Activated naive CD4-positive, alpha-beta T cell treated with anti-CD3 and anti-CD28 coated beads, Interleukin-2, amount 50 U/mL, for 72 hours (primary cell): Measurements from ENCODE around the gene SIL1. TPM values are rescaled to one million over a fixed set of nuclear protein-coding genes. Genes with fewer than 3 reads are reported as not detected.
"Not testable (repeated sequence)": the region's sequence is repeated elsewhere in the genome, so short reads cannot be mapped to it uniquely, and the experiment has no call there.

ENCODE experiments used
- ATAC-seq, 2 donors: fragments of 150-1000 bp; cut with Tn5 transposase; 2 replicates each; pipeline ENCODE4 v1.10.0; 2021; ENCODE audit warnings: mild to moderate bottlenecking in 2 of 2, moderate library complexity in 2 of 2
- DNase-seq, 2 donors: peaks; one replicate each; pipeline ENCODE4 v3.0.0; 2021 to 2022; ENCODE audit warnings: low spot score in 2 of 2
- H3K27ac Mint-ChIP-seq, 2 donors: one replicate each; pipeline ENCODE4 v1.8.0; 2022; ENCODE audit warnings: mild to moderate bottlenecking in 2 of 2, mixed read lengths in 2 of 2
- H3K36me3 Mint-ChIP-seq, 2 donors: one replicate each; pipeline ENCODE4 v1.8.0; 2022; ENCODE audit warnings: mixed read lengths in 2 of 2
- H3K9me3 Mint-ChIP-seq, 2 donors: one replicate each; pipeline ENCODE4 v1.8.0; 2022; ENCODE audit warnings: mixed read lengths in 2 of 2
- total RNA-seq, 2 donors: library from RNA; stranded (reverse); gene quantifications; one replicate each; pipeline ENCODE4 v1.2.3, GENCODE V29; 2022

Gene SIL1
- total RNA-seq, 2 donors from 2014 or later: 29.7 to 31.4 TPM

DNA sequence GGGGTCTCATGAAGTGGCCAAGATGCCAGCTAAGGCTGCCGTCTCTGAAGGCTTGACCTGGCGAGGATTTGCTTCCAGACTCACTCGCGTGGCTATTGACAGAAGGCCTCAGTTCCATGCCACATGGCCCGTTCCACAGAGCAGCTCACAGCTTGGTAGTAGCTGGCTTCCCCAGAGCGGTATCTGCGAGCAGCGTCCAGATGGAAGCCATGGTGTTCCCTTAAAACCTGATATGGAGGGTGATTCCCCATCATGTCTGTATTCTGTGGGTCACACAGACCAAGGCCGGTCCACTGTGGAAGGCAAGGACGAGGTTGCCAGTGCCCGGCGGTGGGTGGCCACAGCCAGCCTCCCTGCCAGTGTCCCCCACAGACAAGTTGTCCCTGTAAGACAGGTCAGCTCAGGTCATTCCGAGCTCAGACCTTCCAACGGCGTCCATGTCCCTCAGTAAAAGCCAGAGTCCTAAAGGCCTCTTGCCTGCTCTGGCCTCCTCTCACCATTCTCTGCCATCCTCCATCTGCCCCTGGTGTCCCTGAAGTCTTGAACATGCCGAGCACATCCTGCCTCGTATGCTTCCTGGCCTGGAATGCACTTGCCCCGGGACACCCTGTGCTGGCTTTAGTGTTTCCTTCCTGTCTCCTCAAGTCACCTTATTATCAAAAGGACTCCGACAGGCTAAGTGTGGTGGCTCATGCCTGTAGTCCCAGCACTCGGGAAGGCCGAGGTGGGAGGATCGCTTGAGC lies 261.8 kb downstream of the SIL1 start:
- Mint-ChIP-seq H3K9me3 (no peaks in the 10 kb centered on the region), H3K27ac (peak overlapping the region; percentile 71 to 79), H3K36me3 (no peaks in the 10 kb centered on the region)
- ATAC-seq (peak in 1 of 2 donors; percentile 15), DNase-seq (no peak)

DNA sequence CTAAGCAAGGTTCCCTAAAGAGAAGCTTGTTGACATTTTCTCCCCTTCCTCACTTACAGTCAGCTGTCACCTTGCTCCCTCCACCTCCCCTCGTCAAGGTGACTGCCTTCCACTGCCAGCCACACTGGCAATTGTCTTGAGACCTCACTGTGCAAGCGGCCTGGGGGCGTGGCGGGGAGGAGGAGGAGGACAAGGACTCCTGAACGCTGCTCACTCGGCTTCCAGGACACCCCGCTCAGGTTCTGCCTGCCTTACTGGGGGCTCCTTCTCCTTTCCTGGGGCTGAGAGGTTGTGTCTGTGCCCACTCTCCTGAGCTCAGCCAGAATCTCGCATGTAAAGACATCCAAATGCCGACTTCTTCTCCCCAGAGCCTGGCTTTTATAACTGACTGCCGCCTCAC lies 262.7 kb downstream of the SIL1 start:
- H3K36me3 Mint-ChIP-seq: no peaks in the 10 kb centered on the region
- no peak for ATAC-seq
- no peaks in the 10 kb centered on the region for H3K9me3 Mint-ChIP-seq
- no peak overlapping the region for H3K27ac Mint-ChIP-seq
- DNase-seq: no peak

DNA sequence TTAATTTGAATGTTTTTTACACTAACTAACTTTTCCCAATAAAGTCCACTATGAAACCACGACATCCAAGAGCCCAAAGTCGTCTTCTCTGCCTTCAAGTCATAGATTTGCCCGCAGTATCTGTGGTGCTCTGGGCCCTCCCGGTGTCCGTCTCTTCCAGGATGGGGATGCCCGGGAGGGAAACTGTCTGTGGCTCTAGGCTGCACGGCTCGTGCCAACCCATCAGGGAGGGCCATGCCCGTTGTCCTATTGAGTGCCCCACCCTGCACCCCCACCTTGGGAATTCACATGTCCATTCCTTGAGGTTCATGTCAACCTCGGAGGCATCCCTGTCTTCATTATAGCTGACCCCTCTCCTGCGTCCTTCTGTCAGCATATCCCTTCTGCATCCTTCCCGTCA lies 263.2 kb downstream of the SIL1 start:
- H3K27ac Mint-ChIP-seq: no peak overlapping the region

DNA sequence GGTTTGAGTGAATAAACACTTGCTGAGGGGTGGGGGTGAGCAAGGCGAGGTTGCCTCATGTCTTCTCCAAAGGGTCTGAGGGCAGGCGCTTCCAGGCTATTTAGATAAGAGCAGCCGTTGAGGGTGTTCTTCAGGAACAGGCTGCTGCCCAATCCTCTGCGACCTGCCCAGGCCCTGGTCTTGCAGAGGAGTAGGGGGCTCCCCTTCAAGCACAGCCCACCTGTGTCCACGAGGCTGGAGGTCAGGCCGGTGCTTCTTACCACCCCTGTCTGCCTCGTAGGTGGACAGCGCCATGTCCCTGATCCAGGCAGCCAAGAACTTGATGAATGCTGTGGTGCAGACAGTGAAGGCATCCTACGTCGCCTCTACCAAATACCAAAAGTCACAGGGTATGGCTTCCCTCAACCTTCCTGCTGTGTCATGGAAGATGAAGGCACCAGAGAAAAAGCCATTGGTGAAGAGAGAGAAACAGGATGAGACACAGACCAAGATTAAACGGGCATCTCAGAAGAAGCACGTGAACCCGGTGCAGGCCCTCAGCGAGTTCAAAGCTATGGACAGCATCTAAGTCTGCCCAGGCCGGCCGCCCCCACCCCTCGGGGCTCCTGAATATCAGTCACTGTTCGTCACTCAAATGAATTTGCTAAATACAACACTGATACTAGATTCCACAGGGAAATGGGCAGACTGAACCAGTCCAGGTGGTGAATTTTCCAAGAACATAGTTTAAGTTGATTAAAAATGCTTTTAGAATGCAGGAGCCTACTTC lies 264.5 kb downstream of the SIL1 start:
- no peak for DNase-seq
- no peaks in the 10 kb centered on the region for H3K9me3 Mint-ChIP-seq
- H3K36me3 Mint-ChIP-seq: no peaks in the 10 kb centered on the region
- H3K27ac Mint-ChIP-seq: peak overlapping the region in 1 of 2 donors; percentile 46
- ATAC-seq: no peak

More for the DNA sequence above, 263.2 kb downstream of the SIL1 start:
- Mint-ChIP-seq H3K36me3 (no peaks in the 10 kb centered on the region), H3K9me3 (no peaks in the 10 kb centered on the region)
- ATAC-seq (no peak), DNase-seq (no peak)

DNA sequence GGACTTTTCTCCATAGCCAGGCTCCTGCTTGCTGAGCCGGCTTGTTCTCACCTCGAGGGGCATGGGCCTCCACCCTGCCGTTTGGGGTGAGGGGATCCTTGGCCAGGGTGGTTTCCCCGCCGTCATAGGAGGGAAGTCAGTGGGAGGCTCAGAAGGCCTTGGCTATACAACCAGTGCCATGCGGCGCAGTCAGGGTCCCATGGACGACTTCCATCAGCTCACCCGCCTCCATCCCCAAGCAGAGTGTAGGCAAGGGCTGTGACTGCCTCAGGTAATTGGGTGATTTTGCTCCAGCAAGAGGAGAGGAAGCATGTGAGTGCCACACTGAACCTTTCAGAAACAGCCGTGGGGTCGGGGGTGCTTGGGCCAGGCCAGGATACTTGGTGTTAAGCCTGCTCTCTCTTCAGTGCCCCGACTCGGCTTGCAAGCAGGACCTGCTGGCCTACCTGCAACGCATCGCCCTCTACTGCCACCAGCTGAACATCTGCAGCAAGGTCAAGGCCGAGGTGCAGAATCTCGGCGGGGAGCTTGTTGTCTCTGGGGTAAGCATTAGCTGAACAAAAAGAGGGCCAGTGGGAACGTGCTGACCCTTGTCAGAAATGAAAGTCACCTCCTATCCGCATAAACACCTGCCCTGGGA lies 265.9 kb downstream of the SIL1 start:
- Mint-ChIP-seq H3K9me3 (no peaks in the 10 kb centered on the region), H3K36me3 (no peaks in the 10 kb centered on the region), H3K27ac (no peak overlapping the region)
- DNase-seq (no peak), ATAC-seq (no peak)

DNA sequence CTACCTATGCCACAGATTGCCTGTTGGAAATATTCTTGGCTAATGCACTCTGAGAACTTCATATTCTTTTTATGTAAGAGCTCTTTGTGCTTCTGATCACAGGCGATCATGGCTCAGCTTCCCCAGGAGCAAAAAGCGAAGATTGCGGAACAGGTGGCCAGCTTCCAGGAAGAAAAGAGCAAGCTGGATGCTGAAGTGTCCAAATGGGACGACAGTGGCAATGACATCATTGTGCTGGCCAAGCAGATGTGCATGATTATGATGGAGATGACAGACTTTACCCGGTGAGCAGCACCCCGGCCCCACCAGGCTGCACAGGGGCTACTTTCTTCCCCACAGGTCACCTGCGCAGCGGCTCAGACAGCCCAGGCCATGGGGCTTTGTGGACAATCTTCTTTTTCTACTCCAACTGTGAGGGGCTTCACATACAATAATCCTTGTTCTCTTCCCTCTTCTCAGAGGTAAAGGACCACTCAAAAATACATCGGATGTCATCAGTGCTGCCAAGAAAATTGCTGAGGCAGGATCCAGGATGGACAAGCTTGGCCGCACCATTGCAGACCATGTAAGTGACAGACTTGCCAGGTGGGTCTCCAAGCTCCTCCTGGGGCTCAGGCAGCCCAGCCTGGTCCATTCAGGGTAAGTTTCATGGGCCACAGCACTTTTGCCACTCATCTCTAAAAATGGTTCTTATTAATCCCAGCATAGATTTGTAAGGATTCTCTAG lies 267.6 kb downstream of the SIL1 start:
- ATAC-seq (no peak), DNase-seq (no peak)
- Mint-ChIP-seq H3K27ac (no peak overlapping the region), H3K36me3 (peaks cover 0 to 7% of the 10 kb centered on the region in 2 donors), H3K9me3 (no peaks in the 10 kb centered on the region)

DNA sequence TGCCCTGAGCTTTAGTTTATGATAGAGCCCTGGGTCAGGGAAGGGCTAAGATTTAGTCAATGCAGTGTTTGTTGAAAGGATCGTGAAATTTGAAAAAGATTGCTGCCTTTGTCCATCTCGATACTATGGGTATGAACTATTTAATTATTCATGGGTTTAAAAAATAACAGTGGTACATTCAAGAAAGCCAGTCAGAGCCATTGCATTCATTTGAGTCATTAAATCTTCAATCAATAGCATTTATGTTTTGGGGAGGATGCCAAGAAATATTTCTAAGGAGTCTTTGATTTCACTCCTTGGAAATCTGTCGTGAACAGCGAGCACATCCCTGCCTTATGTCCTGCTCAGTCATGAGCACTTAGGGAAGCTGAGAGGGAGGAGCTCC lies 268.6 kb downstream of the SIL1 start:
- Mint-ChIP-seq H3K36me3 (peaks cover 0 to 7% of the 10 kb centered on the region in 2 donors), H3K9me3 (no peaks in the 10 kb centered on the region), H3K27ac (no peak overlapping the region)
- no peak for ATAC-seq
- DNase-seq: no peak

DNA sequence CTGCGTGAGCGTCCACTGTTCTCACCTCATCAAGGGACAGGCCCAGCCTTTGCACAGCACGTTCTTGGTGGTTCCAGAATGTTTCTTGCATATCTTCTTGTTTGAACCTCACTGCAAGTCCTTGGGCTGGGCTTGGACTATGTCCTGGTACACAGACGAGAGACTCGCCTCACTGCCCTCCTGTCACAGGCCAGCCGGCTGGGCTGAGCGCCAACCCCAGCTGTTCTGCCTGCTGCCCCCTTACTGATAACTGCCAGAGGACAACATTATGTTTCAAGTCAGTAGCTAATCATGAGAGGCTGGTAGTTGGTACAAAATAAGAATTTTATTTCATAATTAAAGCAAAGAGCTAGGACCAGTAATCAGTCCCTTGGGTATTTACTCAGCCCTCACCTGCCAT lies 270.2 kb downstream of the SIL1 start:
- H3K36me3 Mint-ChIP-seq: peaks cover 0 to 7% of the 10 kb centered on the region in 2 donors
- H3K9me3 Mint-ChIP-seq: no peaks in the 10 kb centered on the region
- DNase-seq: no peak
- H3K27ac Mint-ChIP-seq: no peak overlapping the region
- ATAC-seq: no peak

DNA sequence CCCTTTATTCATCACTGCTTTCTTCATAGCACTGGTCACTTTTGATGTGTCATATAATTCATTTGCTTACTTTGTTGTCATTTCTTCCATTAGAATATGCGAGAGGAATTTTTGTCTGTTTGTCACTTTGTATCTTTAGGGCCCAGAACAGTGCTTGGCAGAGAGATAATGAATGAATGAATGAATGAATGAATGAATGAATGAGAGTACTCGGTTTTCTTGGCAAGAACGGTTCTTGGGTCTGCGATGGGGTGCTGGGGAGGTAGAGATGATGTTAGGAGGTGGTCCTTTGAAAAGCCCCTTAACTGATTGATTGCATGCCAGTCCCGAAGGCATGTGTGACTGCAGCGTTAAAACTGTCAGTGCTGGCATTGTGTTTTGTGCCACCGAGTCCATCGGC lies 270.6 kb downstream of the SIL1 start:
- ATAC-seq (no peak), DNase-seq (no peak)
- H3K27ac Mint-ChIP-seq: no peak overlapping the region
- peaks cover 0 to 7% of the 10 kb centered on the region in 2 donors for H3K36me3 Mint-ChIP-seq
- no peaks in the 10 kb centered on the region for H3K9me3 Mint-ChIP-seq

DNA sequence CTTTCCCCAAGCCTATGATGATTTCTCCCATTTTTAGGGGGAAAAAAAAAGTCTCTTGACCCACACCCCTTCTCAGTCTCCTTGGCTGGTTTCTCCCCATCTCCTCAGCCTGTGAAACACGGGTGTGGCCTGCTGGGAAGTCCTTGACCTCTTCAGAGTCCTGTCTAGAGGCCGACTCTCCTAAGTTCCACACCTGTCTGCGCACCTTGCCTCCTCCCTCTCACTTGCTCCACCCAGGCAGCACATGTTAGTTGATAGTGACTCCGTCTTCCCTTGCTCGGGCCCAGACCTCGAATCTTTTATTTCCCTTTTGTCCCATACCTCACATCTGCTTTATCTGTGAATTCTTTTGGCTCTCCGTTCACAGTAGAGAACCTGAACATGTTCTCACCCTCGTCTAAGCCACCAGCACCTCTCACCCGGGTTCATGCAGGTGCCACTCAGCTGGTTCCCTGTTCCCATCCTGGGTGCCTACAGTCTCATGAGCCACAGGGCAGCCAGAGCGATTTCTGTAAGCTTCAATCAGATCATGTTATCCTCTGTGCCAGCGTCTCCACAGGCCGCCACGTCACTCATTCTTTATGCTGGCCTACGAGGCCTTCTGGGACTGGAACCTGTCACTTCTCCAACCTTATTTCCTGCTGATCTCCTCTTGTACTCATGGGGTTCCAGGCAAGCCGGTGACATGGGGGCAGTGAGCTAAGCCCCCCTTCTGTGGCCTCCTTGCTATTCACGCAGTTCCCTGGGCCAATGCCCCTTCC lies 271.3 kb downstream of the SIL1 start:
- ATAC-seq: no peak
- no peaks in the 10 kb centered on the region for H3K9me3 Mint-ChIP-seq

DNA sequence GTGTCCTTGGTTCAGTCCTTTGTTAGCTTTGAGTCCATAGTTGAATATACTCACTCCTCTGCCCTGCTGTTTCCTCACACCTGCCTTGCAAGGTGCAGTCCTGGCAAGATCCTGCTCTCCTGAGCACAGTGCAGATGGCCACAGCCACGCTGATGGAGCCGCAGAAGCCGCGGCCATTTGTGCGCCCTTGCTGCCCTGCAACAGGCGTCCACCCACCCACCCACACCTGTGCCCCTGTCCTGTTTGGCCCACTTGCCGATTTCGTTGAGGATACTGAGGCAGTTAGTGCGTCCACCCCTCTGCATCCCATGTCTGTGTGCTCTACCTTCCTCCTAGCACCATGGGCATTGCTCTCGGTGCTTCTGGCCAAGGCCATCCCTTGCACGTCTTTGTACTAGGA lies 271.9 kb downstream of the SIL1 start:
- no peak for ATAC-seq
- H3K36me3 Mint-ChIP-seq: peaks cover 0 to 7% of the 10 kb centered on the region in 2 donors
- H3K9me3 Mint-ChIP-seq: no peaks in the 10 kb centered on the region
- peak overlapping the region in 1 of 2 donors; percentile 84 for H3K27ac Mint-ChIP-seq
- DNase-seq: no peak

More for the DNA sequence above, 271.3 kb downstream of the SIL1 start:
- Mint-ChIP-seq H3K36me3 (peaks cover 0 to 7% of the 10 kb centered on the region in 2 donors), H3K27ac (peak overlapping the region in 1 of 2 donors; percentile 84)
- no peak for DNase-seq

DNA sequence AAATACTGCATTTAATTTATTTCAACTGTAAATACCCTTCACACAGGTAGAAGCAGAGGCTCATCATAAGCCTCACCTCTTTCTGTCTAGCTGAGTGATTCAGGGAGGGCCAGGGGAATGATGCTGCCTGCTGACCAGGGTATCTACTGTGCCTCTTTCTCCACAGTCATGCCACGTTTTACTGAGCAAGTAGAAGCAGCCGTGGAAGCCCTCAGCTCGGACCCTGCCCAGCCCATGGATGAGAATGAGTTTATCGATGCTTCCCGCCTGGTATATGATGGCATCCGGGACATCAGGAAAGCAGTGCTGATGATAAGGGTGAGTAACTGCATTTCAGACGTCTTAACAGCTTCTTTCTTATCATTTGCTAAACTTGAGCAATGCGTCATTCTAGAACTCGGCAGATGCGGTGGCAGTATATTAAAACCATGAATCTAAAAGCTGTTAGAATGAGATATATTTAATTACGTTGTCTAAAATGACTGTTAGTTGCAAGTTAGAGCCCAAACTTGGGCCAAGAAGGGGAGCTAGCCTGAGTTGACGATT lies 273.0 kb downstream of the SIL1 start:
- ATAC-seq (no peak), DNase-seq (no peak)
- no peak overlapping the region for H3K27ac Mint-ChIP-seq
- no peaks in the 10 kb centered on the region for H3K9me3 Mint-ChIP-seq
- H3K36me3 Mint-ChIP-seq: peaks cover 0 to 7% of the 10 kb centered on the region in 2 donors

DNA sequence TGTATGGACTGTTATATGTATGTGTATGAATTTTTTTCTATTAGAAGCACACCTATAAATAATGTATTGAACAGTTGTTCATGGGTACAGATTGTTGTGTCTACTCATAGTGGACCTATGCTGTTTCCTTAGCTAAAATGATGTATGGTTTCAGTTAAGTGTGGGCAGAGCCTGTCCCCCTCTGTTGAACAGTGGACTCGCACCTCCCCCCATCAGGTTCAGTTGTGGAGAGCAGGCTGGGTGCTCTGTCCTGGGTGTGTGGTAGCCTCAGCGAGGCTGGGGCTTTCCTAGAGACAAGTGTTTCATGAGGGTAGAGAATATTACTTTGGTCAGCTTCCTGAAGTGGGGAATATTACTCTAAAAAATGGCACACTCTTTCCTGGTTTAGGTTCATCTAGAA lies 275.7 kb downstream of the SIL1 start:
- peaks cover 0 to 7% of the 10 kb centered on the region in 2 donors for H3K36me3 Mint-ChIP-seq
- no peaks in the 10 kb centered on the region for H3K9me3 Mint-ChIP-seq
- H3K27ac Mint-ChIP-seq: no peak overlapping the region
- ATAC-seq: no peak
- no peak for DNase-seq

DNA sequence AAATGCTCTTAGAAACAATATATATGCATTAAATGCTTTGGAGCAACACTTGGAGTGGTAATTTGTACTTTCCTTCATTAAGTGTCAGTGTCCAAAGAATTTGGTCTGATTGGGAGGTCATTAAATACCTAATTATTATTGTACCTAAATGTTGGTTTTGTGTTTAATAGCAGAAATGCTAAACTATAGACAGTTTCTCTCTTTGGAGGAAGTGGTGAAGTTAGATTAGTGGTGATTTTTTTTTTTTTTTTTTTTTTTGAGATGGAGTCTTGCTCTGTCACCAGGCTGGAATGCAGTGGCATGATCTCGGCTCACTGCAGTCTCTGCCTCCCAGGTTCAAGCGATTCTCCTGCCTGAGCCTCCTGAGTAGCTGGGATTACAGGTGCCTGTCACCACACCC lies 276.8 kb downstream of the SIL1 start:
- DNase-seq, H3K27ac Mint-ChIP-seq, H3K9me3 Mint-ChIP-seq, H3K36me3 Mint-ChIP-seq, ATAC-seq: not testable (repeated sequence)

DNA sequence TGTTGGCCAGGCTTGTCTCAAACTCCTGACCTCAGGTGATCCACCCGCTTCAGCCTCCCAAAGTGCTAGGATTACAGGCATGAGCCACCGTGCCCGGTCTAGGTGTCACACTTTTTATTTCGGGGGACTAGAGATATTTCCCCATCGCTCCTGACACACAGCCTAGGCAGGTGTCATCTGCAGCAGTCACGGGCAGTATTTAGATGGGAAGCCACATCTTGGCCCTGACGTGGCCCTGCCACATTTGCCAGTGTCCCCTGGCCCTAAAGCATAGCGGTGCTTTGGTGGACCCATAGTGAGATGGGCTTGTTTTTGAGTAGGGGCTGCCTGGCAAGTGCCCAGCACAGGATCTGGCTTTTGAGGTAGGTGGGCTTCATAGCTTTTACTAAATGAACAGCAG lies 278.0 kb downstream of the SIL1 start:
- no peaks in the 10 kb centered on the region for H3K9me3 Mint-ChIP-seq
- ATAC-seq: no peak
- no peak overlapping the region for H3K27ac Mint-ChIP-seq

DNA sequence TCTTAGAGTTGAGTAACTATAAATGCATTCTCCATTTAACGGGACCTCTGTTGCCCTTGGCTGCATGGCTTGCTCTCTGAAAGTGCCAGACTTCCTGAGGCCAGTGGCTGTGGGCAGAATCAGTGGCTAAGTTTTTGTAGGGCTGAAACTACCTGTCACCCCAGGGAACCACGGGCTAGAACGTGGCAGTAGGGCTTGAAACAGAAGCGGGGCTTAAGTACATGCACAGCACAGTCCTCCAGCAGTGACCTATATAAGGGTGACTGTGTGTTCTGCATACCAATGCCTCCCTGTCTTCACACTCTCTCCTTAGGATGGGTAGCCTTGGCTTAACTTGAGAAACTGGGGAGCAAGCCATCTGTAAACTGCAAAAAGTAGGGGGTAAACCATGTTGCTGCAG lies 279.5 kb downstream of the SIL1 start:
- H3K27ac Mint-ChIP-seq: no peak overlapping the region
- H3K9me3 Mint-ChIP-seq: no peaks in the 10 kb centered on the region
- no peaks in the 10 kb centered on the region for H3K36me3 Mint-ChIP-seq
- DNase-seq (no peak), ATAC-seq (no peak)

More for the DNA sequence above, 278.0 kb downstream of the SIL1 start:
- H3K36me3 Mint-ChIP-seq: no peaks in the 10 kb centered on the region
- DNase-seq: no peak
